NCI-H2107 (cell line): Measurements from ENCODE around the gene PIMREG.

Source experiments
- DNase-seq: peaks from one replicate; lab custom pipeline; 2025; lab: John Stamatoyannopoulos, UW

Gene PIMREG

GRCh38 chr17:6443692-6444570 is at the start of gene PIMREG:
Gene PIMREG (plus strand): TSS chr17:6444455. CDS start chr17:6445111, 656 bp downstream.
- DNase-seq: peak; percentile 80

GRCh38 chr17:6398955-6399354 is 45.3 kb upstream of the PIMREG start:
- DNase-seq: no peak

- no peak for DNase-seq
Observed at GRCh38 chr17:6402258-6402657, 42.0 kb upstream of the PIMREG start.

DNA sequence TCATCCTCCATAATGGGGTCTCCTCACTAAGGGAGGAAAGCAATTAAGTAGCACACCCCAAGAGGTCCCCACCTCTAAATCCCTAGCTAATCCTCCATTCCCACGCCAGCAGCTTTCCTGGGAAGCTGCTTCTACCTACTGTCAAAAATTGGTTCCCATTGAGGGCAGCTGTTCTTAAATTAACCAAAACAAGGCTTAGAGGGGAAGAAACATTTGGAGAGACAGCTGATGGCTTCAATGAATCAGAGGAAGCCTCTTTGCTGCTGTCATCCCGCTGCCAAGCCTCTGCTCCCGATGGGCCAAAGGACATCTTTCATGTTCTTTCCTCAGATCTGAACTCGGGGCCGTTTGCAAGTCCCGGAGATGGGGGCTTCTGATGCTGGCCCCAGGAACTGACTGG is 36.0 kb upstream of the PIMREG start:
- DNase-seq: no peak

GRCh38 chr17:6408735-6409134 is 35.5 kb upstream of the PIMREG start:
- no peak for DNase-seq

GRCh38 chr17:6413065-6413464 is 31.2 kb upstream of the PIMREG start:
- DNase-seq: no peak

- DNase-seq: no peak
Observed at GRCh38 chr17:6415616-6416015, 28.6 kb upstream of the PIMREG start.

DNA sequence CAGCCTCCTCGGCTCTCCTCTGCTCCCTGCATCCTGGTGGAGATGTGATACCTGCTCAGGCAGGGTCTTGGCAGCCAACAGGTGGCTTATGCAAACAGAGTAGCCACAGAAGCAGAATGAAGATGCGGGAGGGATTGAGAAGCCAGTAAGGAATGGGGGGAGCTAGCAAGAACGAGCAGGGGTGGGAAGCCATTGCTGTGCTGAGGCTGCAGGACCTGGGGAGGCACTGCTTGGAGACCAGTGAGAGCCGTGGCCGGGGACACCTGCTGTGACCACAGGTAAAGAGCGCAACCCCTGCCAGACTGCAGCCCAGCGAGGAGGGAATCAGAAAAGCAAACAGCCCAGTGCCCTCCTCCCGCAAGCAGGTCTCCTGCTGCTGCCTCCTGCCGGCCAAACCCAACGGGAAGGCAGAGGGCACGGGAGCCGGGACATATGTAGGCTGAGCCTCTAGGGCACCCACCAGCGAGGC is 24.0 kb upstream of the PIMREG start:
- no peak for DNase-seq

DNA sequence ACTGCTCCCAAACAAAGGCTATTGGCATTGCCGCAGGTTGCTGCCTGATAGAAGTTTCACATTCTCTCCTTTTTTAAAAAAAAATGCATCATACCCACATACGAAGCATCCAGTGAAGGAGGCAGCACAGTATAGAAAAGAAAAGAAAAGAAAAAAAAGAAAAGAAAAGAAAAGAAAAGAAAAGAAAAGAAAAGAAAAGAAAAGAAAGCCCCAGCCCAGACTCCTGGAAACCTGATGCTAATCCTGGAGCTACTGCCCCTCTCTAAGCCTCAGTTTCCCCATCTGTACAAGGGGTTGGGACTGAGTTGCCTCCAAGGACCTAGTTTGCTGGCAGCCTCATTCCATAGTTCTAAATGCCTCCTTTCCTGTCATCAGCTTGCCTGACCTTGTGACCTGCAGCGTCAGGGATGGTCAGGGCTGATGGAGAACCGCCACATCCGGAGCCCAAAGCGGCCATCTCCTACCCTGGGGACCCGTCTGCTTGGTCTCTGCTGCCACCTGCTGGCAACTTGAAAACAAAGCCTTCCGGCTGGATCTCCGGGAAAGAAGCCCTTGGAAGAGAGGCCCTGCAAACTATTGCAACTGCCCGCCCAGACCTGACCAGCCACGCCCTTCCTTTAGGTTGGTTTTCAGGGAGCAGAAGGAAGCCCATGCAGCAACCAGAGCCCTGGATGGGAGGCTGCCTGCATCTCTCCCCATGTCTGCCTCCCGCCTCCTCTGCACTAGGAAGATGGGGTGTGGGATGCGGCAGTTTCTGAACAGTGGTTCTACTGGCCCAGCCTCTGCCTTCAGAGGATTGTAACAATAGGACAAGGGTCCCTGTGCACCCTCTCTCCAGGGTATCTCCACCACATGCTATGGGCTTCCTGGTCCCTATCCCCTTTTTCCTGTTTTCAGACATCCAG is 22.3 kb upstream of the PIMREG start:
- DNase-seq: peak; percentile 53

DNA sequence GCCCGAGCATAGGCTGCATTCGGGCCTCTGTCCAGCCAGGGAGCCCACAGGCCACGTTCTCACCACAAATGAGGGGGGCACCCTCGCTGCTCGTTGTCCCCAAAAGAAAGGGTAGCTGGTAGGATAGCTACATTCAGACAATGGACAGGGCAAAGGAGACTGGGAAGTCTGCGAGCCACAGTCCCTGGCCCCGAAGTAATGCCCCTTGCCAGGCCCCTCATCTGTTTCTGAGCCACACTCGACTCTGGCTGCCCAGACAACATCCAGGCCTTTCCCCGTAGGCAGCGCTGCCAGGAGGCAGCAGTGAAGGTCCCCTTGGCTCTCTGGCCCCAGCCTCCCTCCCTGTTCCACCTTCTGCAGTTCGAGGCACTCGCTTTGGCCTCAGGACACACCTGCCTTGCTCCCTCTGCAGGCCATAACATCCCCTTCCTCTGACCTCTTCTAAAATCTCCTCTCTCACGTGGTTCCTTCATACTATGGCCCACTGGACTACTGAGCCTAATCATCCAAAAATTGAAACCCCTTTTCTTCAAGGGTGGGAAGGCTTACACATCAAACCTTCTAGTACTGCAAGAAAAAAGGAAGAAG is 21.5 kb upstream of the PIMREG start:
- no peak for DNase-seq

GRCh38 chr17:6423931-6424330 is 20.3 kb upstream of the PIMREG start:
- DNase-seq: no peak

DNA sequence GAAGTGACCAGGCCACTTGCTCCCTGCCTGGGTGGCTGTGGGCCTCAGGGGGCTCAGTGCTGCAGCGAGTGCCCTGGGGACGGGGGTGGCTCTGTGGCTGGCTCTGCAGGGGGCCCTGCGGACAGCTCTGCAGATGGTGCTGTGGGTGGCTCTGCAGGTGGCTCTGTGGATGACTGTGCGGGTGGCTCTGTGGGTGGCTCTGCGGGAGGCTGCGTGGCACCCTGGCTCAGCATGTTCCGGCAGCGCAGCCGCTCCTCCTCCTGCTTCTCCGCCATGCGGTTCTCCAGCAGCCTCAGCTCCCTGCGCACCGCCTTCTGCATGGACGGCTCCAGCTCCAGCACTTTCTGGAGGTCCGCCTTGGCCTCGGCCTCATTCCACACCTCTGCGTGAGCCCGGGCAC is 18.8 kb upstream of the PIMREG start:
- no peak for DNase-seq

DNA sequence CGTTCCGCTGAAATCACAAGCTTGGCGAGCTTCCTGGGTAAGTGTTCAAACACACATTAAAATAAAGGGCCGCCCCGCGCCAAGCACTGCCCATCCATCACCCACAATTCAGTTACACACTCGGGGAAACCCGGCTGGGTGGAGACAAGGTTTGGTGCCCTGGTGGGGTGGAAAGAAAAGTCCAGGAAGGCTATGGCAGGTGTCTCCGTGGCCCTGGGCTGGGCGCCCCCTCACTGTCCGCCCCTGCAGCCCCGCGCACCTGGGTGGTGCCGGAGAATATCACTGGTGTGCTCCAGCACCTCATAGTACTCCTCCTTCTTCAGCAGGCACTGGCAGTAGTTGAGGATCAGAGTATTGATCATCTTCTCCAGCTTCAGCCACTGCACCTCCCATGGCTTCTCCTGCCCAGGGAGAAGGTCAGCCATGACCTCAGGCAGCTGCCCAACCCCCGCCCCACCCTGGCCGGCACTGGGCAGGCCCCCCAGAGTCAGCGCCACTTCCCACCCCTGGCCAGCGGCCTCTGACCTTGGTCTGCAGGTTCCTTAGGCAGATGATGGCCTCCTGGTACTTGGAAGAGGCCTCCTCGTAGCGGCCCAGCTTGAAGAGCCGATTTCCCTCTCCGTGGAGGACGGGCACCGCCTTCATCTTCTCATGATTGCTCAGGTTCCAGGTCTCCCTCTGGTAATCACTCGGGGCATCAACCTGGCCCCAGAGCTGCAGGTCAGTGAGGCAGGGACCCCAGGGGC is 17.7 kb upstream of the PIMREG start:
- DNase-seq: no peak

- DNase-seq: no peak
Observed at GRCh38 chr17:6427279-6427781, 16.9 kb upstream of the PIMREG start.

DNA sequence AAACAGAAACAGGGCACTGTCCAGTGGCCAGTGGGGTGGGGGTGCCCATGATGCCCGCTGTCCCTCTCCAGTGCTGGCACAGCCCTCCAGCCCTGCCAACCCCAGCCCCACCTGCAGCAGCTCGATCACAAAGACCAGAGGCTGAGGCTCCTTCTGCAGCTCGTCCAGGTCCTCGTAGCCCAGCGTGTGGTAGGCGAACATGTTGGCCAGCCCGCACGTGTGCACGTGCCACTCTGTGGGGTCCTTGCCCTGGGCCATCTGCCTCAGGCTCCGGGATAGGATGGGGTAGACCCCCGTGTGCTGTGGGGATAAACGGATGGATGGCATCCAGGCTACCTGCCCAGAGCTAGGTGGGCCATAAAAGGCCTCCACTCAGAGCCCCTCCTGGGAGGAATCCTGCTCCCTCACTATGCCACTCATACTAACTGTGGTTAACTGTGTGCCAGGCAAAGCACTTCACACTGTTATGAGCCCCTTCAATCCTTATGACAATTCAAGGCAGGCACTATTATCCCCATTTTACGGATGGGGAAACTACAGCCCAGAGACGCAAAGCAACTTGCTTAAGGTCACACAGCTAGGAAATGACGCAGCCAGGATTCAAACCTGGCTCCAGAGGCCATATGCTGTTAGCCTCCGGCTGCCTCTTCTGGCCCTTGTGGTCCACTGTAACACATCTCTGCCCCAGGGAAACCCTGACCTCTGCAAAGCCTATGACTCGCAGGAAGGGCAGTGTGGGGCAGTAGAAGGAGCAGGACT is 15.9 kb upstream of the PIMREG start:
- no peak for DNase-seq

DNA sequence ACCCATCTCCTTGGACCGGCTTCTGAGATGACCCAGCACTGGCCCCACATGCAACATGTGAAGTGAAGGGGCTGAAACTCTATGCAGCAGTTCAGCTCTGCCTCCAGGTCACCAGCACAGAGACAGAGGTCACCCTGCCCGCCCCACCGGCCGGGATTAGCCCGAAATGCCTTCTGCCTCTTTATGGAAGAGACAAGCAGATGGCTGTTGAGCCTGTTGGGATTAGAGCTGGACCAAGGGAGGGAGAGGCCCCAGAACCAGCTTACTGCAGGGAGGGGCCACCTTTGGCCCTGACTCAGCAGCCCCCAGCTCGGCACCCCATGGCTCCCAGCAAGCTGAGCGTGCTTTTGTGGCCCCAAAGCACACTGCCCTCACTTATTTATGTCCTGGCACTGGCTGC is 15.0 kb upstream of the PIMREG start:
- DNase-seq: no peak

- no peak for DNase-seq
Observed at GRCh38 chr17:6430769-6431168, 13.5 kb upstream of the PIMREG start.

GRCh38 chr17:6435051-6435450 is 9.2 kb upstream of the PIMREG start, which contains the start of gene AIPL1:
Gene AIPL1 (minus strand): TSS chr17:6435121. CDS start chr17:6435104, 17 bp downstream.
- no peak for DNase-seq

GRCh38 chr17:6435968-6436367 is 8.3 kb upstream of the PIMREG start:
- peak; percentile 30 for DNase-seq

- DNase-seq: no peak
Observed at GRCh38 chr17:6437466-6437865, 6.8 kb upstream of the PIMREG start.

GRCh38 chr17:6437956-6438355 is 6.3 kb upstream of the PIMREG start:
- DNase-seq: no peak
